Tibial nerve (tissue), 4 donors: ENCODE results near the gene S100A5.

Experiments used
- EP300 ChIP-seq, 2 donors: sonication (generic); formaldehyde crosslinking; IDR thresholded peaks; one replicate each; pipeline ENCODE4 v1.6.1; 2017; ENCODE audit warnings: antibody characterized with exemption in 2 of 2, mild to moderate bottlenecking in 1 of 2
- POLR2A ChIP-seq, 2 donors: fragments of 450-650 bp; IDR thresholded peaks; one replicate each; pipeline ENCODE4 v1.6.1; 2017; ENCODE audit warnings: antibody characterized with exemption in 2 of 2, mild to moderate bottlenecking in 2 of 2, moderate library complexity in 2 of 2
- TF ChIP-seq, protein P1 (sequence below), 5 experiments: fragments of 200-600 bp in 3 of 5; fragments of 450-650 bp in 2 of 5; sonication (generic) in 3 of 5; IDR thresholded peaks; one replicate each; pipeline ENCODE4 v1.5.1; 2016 to 2019; ENCODE audit warnings: antibody characterized with exemption in 5 of 5, mild to moderate bottlenecking in 3 of 5, moderate library complexity in 2 of 5

DNA sequence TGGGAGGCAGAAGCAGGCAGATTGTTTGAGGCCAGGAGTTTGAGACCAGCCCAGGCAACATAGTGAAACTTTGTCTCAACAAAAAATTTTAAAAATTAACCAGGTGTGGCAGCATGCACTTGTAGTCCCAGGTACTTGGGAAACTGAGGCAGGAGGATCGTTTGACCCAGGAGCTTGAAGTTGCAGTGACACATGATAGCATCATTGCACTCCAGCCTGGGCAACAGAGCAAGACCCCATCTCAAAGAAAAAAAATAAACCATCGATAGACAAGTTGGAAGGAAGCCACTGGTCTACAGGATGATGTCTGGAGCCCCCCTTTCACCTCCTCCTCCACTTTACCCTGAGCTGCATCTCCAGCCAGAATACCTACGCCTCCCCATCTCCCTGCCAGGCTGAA, 21.5 kb downstream of the S100A5 start:
- TF ChIP-seq, protein P1, sequence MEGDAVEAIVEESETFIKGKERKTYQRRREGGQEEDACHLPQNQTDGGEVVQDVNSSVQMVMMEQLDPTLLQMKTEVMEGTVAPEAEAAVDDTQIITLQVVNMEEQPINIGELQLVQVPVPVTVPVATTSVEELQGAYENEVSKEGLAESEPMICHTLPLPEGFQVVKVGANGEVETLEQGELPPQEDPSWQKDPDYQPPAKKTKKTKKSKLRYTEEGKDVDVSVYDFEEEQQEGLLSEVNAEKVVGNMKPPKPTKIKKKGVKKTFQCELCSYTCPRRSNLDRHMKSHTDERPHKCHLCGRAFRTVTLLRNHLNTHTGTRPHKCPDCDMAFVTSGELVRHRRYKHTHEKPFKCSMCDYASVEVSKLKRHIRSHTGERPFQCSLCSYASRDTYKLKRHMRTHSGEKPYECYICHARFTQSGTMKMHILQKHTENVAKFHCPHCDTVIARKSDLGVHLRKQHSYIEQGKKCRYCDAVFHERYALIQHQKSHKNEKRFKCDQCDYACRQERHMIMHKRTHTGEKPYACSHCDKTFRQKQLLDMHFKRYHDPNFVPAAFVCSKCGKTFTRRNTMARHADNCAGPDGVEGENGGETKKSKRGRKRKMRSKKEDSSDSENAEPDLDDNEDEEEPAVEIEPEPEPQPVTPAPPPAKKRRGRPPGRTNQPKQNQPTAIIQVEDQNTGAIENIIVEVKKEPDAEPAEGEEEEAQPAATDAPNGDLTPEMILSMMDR (IDR thresholded peaks at IDR 0.05) = no peak
- TF ChIP-seq POLR2A (IDR thresholded peaks at IDR 0.05) (no peak), EP300 (IDR thresholded peaks at IDR 0.05) (no peak)
